NCI-H2081 treated with DMSO at 0.1 percent for 48 hours (cell line): ENCODE measurements around the gene COL9A3.

ENCODE experiments used
- DNase-seq: peaks from one replicate; lab custom pipeline; 2025; lab: John Stamatoyannopoulos, UW

COL9A3 gene

DNA sequence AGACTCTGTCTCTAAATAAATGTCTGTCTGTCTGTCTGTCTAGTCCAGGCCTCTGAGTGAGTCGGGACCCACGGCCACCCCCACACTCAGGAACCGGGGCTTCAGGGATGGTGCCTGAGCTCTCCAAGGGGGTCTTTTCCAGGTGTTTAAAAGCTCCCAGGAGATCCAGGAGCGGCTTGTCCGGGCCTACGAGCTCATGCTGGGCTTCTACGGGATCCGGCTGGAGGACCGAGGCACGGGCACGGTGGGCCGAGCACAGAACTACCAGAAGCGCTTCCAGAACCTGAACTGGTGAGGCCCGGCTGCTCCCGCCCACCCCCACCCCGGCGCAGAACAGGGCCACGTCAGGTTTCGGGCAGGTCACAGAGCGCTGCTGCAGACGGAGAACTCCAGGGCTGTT, 5.5 kb upstream of the COL9A3 start:
- no peak for DNase-seq

DNA sequence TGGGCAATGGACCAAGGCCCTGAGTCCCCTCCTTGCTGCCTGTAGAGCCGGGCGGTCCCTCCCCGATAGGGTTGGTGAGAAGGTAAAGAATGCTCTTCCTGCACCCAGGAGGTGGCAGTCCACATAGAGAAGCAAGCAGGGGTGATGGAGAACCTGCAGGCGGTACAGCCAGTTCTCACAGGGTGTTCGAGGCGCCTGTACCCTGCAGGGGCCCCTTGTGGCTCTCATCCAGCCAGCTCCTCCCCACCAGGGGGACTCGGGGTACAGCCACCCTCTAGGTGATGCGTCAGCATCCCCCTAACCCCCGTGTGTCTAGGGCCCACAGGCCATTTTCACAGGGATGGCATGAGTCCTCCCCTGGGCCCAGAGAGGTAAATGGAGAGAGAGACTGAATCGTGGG, 5.1 kb upstream of the COL9A3 start:
- DNase-seq: no peak

DNA sequence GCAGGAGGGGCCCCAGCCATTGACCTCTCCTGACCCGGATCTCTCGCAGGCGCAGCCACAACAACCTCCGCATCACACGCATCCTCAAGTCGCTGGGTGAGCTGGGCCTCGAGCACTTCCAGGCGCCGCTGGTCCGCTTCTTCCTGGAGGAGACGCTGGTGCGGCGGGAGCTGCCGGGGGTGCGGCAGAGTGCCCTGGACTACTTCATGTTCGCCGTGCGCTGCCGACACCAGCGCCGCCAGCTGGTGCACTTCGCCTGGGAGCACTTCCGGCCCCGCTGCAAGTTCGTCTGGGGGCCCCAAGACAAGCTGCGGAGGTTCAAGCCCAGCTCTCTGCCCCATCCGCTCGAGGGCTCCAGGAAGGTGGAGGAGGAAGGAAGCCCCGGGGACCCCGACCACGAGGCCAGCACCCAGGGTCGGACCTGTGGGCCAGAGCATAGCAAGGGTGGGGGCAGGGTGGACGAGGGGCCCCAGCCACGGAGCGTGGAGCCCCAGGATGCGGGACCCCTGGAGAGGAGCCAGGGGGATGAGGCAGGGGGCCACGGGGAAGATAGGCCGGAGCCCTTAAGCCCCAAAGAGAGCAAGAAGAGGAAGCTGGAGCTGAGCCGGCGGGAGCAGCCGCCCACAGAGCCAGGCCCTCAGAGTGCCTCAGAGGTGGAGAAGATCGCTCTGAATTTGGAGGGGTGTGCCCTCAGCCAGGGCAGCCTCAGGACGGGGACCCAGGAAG, 4.5 kb upstream of the COL9A3 start:
- DNase-seq: no peak

DNA sequence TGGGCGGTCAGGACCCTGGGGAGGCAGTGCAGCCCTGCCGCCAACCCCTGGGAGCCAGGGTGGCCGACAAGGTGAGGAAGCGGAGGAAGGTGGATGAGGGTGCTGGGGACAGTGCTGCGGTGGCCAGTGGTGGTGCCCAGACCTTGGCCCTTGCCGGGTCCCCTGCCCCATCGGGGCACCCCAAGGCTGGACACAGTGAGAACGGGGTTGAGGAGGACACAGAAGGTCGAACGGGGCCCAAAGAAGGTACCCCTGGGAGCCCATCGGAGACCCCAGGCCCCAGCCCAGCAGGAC, 4.0 kb upstream of the COL9A3 start:
- DNase-seq: no peak

DNA sequence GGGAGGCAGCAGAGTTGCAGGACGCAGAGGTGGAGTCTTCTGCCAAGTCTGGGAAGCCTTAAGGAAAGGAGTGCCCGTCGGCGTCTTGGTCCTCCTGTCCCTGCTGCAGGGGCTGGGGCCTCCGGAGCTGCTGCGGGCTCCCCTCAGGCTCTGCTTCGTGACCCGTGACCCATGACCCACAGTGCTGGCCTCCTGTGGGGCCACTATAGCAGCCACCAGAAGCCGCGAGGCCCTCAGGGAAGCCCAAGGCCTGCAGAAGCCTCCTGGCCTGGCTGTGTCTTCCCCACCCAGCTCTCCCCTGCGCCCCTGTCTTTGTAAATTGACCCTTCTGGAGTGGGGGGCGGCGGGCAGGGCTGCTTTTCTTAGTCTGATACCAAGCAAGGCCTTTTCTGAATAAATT, 3.3 kb upstream of the COL9A3 start:
- no peak for DNase-seq

DNA sequence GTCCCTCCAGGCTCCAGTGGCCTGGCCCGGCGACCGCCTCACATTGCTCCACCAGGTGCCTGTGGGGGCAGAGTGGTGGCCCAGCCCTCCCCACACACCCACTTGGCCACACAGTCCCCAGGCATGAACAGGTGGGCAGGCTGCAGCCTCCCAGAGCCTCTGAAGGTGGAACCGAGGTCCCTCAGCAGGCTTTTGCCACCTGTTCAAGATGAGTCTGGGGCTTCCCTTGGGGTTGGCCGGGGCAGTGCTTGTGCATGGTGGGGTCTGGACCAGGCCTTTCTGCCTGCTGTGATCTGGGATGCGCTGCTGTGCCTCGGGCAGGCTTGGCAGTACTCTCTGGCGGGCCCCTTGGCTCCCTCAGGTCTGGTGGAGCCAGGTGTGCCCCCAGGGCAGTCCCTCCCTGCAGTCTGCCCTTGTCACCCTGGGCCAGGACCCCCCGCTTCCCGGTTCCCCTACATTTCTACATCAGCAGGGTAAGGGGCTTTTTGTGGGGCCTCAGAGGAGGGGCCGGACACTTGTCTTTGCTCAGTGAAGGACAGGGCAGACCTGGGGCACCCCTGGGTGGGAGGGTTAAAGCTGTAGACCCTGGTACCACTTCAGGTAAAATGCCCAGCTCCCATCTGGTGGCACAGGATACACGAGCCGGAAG, 2.7 kb upstream of the COL9A3 start:
- no peak for DNase-seq

DNA sequence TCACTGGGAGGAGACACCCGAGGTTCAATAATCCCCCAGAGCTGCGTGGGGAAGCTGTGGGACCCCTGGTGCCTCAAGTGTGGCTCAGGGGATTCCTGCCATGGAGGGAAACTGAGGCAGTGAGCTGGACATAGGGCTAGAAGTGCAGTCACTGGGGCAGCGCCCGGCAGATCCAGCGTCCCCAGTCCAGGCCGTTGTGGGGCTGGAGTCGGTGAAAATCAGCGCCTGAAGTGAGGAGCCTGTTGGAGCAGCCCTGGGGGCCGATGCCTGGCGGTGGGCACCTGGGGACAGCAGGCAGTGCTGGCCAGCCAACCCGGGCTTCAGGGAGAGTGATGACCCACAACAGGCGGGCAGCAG, 2.2 kb upstream of the COL9A3 start:
- no peak for DNase-seq

DNA sequence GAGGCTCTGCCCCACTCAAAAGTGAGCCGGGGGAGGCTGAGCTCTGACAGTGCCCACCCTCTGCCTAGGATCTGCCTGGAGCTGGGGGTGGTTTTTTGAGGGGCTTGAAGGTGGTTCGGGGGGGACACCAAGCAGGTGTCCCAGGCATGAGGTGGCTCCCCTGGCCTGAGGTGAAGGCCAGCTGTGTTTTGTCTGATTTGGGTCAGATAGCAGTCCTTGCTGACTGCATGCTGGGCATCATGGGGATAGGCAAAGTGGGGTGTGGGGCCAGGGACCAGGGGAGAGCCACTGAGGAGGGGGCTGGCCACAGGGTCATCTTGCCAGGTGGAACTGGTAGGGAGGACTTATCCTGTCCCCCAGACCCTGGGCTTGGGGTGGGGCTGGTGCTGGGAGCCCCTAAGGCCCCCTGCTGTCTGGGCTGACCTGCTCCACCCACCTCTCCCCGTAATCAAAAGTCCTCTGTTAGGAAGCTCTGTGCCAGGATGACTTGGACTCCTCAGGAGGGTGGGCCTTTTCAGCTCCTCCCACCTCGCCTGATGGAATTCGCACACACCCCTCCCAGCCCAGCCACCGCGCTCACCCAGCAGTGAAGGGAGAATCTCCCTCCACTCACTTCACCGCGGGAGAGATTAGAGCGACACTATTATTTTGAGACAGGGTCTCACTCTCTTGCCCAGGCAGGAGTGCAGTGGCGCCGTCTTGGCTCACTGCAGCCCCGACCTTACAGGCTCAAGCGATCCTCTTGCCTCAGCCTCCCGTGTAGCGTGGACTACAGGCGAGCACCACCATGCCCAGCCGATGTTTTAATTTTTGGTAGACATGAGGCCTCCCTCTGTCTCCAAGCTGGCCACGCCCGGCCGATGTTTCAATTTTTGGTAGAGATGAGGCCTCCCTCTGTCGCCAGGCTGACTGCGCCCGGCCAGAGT, 1.5 kb upstream of the COL9A3 start:
- no peak for DNase-seq

GRCh38 chr20:62816031-62816883, 593 bp upstream of the COL9A3 start:
- no peak for DNase-seq

- DNase-seq: no peak
Measured at GRCh38 chr20:62817975-62818591, 1.2 kb downstream of the COL9A3 start.

DNA sequence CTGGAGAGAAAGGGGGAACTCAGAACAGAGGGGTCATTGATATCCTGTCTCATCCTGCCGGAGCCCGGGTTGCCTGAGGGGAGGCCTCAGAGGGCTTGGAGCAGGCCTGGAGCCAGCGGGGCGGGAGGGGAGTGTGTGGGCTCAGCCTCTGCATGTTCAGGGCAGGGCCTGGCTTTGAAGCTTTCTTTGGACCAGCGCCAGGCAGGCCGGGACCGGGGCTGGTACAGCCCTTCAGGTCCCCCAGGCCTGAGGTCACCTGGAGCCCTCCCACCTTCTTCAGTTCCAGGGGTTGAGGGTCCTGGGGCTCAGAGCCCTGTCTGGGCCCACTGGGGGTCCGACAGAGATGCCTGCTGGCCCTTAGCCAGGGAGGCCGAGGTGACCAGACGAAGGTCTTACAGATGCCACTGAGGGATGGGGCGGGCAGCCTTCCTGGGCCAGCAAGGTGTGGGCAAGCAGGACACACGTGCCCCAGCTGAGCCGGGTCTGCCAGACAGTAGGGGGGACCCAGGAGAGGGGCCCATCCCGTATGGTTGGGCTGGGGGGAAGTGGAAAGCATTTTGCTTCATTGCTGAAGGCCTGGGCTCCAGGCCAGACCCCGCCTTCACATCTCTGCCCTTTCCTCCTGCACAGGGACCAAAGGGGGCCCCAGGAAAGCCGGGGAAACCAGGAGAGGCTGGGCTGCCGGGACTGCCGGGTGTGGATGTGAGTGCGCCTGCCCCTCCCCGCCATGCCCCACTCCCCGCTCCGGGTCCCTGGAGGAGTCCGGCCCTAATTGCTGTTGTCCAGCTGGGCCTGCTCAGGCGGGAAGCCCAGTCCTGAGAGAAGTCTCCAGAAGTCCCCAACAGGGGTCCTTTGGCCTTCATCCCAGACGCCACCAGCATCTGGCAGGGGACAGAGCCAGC, 2.0 kb downstream of the COL9A3 start:
- DNase-seq: no peak

GRCh38 chr20:62819494-62820174, 2.8 kb downstream of the COL9A3 start:
- no peak for DNase-seq

GRCh38 chr20:62820208-62820961, 3.5 kb downstream of the COL9A3 start:
- DNase-seq: no peak

DNA sequence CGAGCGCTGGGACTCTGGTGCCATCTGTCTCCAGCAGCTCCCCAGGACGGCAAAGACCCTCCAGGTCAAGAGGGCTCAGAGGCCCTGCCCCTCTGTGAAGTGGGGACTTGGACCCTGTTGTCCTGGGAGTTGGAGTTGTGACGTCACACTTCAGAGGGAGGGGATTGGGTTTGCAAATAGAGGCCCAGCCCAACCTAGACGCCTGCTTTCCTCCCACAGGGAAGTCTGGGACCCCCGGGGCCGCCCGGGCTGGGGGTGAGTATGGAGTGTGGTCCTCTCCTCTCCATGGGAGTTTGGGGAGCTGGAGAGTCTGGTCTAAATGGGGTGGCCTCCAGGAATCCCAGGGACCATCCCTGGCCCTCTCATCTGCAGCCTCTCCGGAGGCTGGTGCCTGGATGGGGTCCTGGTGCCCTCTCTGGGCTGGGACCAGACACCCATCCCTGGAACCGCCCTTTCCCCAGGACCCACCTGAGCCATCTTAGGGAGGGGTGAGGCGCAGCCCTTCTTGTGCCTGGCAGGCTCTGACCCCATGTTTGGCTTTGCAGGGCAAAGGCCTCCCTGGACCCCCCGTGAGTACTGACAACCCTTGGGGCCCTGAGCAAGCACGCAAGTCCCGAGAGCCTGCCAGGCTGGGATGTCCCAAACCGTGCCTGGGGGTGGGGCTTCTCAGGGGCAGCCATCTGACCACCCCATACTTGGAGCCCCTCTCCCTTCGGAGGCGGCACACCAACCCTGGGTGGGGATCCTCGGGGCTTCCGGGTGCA, 4.3 kb downstream of the COL9A3 start:
- DNase-seq: no peak

DNA sequence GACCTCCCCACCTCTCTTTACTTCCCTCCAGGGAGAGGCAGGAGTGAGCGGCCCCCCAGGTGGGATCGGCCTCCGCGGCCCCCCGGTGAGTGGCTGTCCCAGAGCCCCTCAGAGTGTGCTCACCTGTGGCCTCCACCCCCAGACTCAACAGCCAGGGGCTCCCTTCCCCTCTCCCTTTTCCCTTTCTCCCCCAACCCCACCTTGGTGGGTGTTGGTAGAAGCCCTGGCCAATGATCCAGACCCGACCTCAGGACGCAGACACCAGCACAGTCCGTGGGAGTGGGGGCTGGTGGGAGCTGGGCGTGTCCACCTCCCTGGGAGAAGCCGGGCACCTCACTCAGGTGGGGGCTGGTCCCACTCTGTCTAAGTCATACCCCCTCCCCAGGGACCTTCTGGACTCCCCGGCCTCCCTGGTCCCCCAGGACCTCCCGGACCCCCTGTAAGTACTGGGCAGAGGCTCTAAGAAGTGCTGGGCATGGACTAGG, 4.9 kb downstream of the COL9A3 start:
- DNase-seq: no peak

GRCh38 chr20:62822239-62822787, 5.5 kb downstream of the COL9A3 start:
- no peak for DNase-seq

- no peak for DNase-seq
Measured at GRCh38 chr20:62822788-62823651, 6.2 kb downstream of the COL9A3 start.
